ENCODE measurements around the gene MAN1C1.

DNA sequence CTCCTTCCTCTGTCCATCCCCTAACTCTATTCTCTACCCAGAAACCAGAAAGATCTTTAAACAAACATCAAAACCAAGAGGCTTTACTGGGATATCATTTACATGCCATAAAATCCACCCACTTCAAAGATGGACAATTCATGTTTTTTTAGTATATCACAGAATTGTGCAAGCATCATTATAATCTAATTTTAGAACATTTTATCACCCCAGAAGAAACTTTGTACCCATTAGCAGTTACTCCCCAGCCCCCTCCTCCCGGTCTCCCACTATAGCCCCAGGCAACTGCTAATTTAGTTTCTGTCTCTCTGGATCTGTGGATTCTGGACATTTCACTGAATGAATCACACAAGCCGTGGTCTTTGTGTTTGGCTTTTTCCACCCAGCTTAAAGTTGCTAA is 178.6 kb downstream of the MAN1C1 start:
- TF ChIP-seq, protein P1, sequence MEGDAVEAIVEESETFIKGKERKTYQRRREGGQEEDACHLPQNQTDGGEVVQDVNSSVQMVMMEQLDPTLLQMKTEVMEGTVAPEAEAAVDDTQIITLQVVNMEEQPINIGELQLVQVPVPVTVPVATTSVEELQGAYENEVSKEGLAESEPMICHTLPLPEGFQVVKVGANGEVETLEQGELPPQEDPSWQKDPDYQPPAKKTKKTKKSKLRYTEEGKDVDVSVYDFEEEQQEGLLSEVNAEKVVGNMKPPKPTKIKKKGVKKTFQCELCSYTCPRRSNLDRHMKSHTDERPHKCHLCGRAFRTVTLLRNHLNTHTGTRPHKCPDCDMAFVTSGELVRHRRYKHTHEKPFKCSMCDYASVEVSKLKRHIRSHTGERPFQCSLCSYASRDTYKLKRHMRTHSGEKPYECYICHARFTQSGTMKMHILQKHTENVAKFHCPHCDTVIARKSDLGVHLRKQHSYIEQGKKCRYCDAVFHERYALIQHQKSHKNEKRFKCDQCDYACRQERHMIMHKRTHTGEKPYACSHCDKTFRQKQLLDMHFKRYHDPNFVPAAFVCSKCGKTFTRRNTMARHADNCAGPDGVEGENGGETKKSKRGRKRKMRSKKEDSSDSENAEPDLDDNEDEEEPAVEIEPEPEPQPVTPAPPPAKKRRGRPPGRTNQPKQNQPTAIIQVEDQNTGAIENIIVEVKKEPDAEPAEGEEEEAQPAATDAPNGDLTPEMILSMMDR (IDR thresholded peaks at IDR 0.05) = no peak
- TF ChIP-seq POLR2A (IDR thresholded peaks at IDR 0.05) = no peak
